Activated CD8-positive, alpha-beta T cell treated with anti-CD3 and anti-CD28 coated beads, Interleukin-2, amount 10 ng/mL, durations not matched to agents 7 days and 5 days (primary cell): Measurements from ENCODE around the gene TSPAN12. TPM values are rescaled to one million over a fixed set of nuclear protein-coding genes. Genes with fewer than 3 reads are reported as not detected.
"Not testable (repeated sequence)": the region's sequence is repeated elsewhere in the genome, so short reads cannot be mapped to it uniquely, and the experiment has no call there.

Experiments used
- ATAC-seq: fragments of 150-1000 bp; cut with Tn5 transposase; one replicate; pipeline ENCODE4 v1.10.0; 2021; ENCODE audit warnings: moderate library complexity
- CTCF ChIA-PET: fragments of 350-600 bp; sonication (Branson Sonifier 250); formaldehyde crosslinking; loops from one replicate; lab custom pipeline; 2021; ENCODE audit warnings: antibody characterized with exemption; lab: Charles Lee
- POLR2A ChIA-PET: fragments of 350-600 bp; sonication (Branson Sonifier 250); formaldehyde crosslinking; loops from one replicate; lab custom pipeline; 2021; ENCODE audit warnings: antibody characterized with exemption; lab: Charles Lee
- DNase-seq: peaks from one replicate; pipeline ENCODE4 v3.0.0-alpha.2; 2020
- H3K27ac Mint-ChIP-seq: one replicate; pipeline ENCODE4 v1.8.0; 2021; ENCODE audit warnings: mild to moderate bottlenecking, mixed read lengths
- H3K27me3 Mint-ChIP-seq: one replicate; pipeline ENCODE4 v1.8.0; 2021; ENCODE audit warnings: low read depth, mixed read lengths
- H3K36me3 Mint-ChIP-seq: one replicate; pipeline ENCODE4 v1.8.0; 2021; ENCODE audit warnings: low read depth, mixed read lengths
- H3K4me1 Mint-ChIP-seq: one replicate; pipeline ENCODE4 v1.8.0; 2021; ENCODE audit warnings: low read depth, mixed read lengths
- H3K4me3 Mint-ChIP-seq: one replicate; pipeline ENCODE4 v1.8.0; 2021; ENCODE audit warnings: mild to moderate bottlenecking, mixed read lengths
- H3K9me3 Mint-ChIP-seq: one replicate; pipeline ENCODE4 v1.8.0; 2022; ENCODE audit warnings: mixed read lengths; ENCODE audit not compliant: insufficient read depth
- total RNA-seq, 2 experiments: library from RNA; stranded (reverse); gene quantifications; one replicate each; pipeline ENCODE4 v1.2.3, GENCODE V29; 2021

TSPAN12 gene, protein sequence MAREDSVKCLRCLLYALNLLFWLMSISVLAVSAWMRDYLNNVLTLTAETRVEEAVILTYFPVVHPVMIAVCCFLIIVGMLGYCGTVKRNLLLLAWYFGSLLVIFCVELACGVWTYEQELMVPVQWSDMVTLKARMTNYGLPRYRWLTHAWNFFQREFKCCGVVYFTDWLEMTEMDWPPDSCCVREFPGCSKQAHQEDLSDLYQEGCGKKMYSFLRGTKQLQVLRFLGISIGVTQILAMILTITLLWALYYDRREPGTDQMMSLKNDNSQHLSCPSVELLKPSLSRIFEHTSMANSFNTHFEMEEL
- total RNA-seq = not detected

DNA sequence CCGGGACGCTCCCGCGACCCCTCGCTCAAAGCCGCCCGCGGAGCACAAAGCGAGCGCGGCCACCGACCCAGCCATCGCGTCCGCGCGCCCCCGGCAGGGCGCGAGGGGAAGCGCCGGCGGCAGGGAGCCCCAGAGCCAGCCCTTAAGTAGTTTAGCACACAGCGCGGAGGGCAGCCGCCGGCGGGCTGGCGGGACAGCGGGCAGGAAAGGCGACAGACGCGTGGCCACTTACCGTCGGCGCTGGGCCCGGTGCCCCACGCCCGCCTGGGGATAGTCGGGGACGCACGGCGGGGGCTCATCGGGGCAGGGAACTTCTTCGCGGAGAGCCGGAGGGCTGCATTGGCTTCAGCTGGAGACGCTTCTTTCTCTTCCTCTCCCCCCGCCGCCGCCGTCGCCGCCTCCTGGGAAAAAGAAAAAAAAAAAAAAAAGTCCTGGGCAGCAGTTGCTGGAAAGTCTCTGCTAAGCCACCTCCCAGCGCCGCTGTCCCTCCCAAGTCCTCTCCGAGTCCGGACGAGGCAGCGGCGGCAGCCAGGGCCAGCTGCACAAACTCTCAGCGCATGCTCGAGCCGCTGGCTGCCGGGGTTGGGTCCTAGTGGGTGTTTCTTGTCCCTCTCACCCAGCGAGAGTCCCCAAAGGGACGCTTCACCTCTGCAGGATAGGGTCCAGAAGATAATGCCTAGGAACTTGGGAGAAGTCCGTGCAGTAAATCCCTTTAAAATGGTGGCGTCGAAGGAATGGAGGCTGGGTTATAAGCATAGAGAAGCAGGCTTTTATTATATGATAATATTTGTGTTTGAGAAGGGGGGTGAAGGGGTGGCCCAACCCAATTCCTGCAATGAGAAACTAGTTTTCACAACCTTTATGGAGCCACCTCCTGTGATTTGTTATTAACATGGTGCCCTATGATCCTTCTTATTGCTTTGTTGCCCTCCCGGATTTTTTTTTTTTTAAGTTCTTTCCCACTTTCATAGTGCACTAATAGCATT, at the start of gene TSPAN12:
TSS of gene TSPAN12 (minus strand) at position 557 of the 986 bp plus-strand sequence. CDS start 1,381 bp downstream, outside the sequence.
- ChIA-PET POLR2A (no interaction called here), CTCF (interaction anchor here (0.7 to 0.8 kb wide), 2 partner anchors 52 to 56 kb away, joined by 3 read pairs; no protein-coding TSS in a partner anchor)
- no peaks in the 10 kb centered on the region for H3K36me3 Mint-ChIP-seq
- H3K9me3 Mint-ChIP-seq = no peaks in the 10 kb centered on the region
- peak within 1 kb of the TSS; percentile 68 for H3K4me3 Mint-ChIP-seq
- peaks cover 48% of the 10 kb centered on the region for H3K27me3 Mint-ChIP-seq
- ATAC-seq (peak; percentile 95), DNase-seq (peak; percentile 50)
- no peak within 1 kb of the TSS for H3K27ac Mint-ChIP-seq
- H3K4me1 Mint-ChIP-seq = peaks cover 9% of the 10 kb centered on the region

DNA sequence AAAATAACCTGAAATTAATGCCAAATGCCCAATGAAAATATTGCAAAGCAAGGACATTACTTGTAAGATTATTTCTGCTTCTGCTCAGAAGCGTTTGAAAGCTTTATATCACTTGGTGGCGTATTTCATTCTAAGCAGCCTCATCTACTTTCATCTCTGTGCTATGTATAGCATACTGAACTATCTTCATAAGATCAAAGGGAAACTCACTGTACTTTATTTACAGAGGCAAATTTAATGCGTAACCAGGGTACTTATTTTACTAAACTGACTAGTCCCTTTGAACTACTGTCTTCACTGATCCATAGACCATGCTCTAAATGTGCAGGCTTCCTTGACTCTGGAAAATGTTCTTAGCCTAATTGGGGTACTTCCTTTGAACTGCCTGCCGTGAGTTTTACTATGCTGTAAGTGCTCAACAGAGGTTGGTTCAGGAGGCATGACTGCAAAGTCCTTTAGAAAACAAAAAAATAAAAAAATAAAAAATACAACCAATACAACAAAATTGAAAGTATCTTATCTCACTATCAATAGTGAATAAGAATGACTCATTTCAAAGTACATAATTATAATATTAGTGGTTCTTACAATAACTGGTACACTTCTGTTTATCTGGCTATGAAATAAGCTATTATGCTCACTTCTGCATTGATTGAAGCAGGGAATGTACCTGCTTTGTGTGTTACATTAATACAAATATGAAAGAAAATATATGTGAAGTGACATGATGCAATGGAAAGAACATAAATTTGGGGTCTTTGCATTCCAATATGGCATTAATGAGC, 41.0 kb upstream of the TSPAN12 start:
- CTCF ChIA-PET = no interaction called here
- no peak for ATAC-seq
- DNase-seq = no peak
- POLR2A ChIA-PET = no interaction called here
- Mint-ChIP-seq H3K4me3 (no peak overlapping the region), H3K27ac (no peak overlapping the region), H3K27me3 (no peaks in the 10 kb centered on the region), H3K9me3 (peaks cover 4% of the 10 kb centered on the region), H3K4me1 (no peaks in the 10 kb centered on the region), H3K36me3 (no peaks in the 10 kb centered on the region)

DNA sequence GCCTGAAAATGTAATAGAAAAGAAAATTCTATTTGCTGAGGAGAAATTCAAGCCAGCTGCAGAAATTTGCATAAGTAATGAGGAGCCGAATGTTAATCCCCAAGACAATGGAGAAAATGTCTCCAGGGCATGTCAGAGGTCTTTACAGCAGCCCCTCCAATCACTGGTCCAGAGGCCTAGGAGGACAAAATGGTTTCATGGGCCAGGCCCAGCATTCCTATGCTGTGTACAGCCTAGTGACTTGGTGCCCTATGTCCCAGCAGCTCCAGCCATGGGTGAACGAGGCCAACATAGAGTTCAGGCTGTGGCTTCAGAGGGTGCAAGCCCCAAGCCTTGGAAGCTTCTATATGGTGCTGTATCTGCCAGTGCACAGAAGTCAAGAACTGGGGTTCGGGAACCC, 37.3 kb upstream of the TSPAN12 start:
- CTCF ChIA-PET, H3K27me3 Mint-ChIP-seq, H3K4me1 Mint-ChIP-seq, H3K9me3 Mint-ChIP-seq, POLR2A ChIA-PET, H3K27ac Mint-ChIP-seq, ATAC-seq, DNase-seq, H3K4me3 Mint-ChIP-seq, H3K36me3 Mint-ChIP-seq: not testable (repeated sequence)

DNA sequence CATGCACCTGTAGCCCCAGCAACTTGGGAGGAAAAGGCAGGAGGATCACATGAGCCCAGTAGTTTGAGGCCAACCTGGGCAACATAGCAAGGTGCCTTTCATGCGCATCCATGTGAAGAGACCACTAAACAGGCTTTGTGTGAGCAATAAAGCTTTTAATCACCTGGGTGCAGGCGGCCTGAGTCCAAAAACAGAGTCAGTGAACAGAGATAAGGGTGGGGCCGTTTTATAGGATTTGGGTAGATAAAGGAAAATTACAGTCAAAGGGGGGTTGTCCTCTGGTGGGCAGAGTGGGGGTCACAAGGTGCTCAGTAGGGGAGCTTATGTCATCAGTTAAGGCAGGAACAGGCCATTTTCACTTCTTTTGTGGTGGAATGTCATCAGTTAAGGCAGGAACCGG, 27.7 kb upstream of the TSPAN12 start:
- DNase-seq, H3K4me1 Mint-ChIP-seq, H3K36me3 Mint-ChIP-seq, H3K4me3 Mint-ChIP-seq, H3K27me3 Mint-ChIP-seq, POLR2A ChIA-PET, CTCF ChIA-PET, H3K27ac Mint-ChIP-seq, H3K9me3 Mint-ChIP-seq, ATAC-seq: not testable (repeated sequence)

DNA sequence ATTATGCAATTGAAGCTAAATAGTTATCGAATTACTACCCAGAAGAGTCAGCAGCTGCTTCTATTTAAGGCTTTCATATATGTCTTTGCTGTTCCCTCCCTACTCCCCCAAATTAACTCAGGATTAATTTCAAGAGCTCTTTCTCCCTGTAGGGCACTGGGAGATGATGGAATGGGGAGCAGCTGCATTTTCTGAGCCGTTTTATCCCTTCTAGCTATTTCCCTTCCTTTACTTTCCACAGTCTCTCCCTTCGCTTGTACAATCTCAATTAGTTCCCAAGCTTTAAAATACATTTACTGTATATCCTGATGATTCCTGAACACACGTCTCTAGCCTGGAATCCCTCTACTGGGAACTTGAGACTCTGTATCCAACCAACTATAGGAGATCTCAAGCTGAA, 19.8 kb upstream of the TSPAN12 start:
- ATAC-seq (no peak), DNase-seq (no peak)
- ChIA-PET POLR2A (no interaction called here), CTCF (interaction anchor here (0.7 kb wide), 1 partner anchor 23 kb away, joined by 3 read pairs; no protein-coding TSS in a partner anchor)
- Mint-ChIP-seq H3K27ac (no peak overlapping the region), H3K36me3 (no peaks in the 10 kb centered on the region), H3K4me3 (no peak overlapping the region), H3K27me3 (peaks cover 12% of the 10 kb centered on the region), H3K4me1 (no peaks in the 10 kb centered on the region), H3K9me3 (no peaks in the 10 kb centered on the region)

DNA sequence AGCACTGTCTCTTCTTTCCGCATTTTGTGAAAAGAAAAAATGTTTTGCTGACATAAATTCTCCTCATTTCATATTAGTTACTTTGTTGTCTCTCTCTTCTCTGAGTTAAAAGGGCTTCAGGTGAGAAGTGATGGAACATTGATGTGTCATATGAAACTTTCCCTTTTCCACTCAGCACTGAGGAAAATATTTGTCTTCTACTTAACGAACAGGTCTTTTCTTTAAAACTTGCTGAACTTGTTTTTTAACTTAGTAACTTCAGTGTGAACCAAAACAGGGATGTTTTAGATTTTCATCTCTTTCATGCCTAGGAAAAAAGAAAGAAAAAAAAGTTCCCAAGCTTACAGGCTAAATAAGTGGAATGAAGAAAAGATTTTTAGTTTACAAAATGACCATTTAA, 19.0 kb upstream of the TSPAN12 start:
- no peak for ATAC-seq
- CTCF ChIA-PET = interaction anchor here (0.7 kb wide), 1 partner anchor 22 kb away, joined by 3 read pairs; no protein-coding TSS in a partner anchor
- Mint-ChIP-seq H3K9me3 (no peaks in the 10 kb centered on the region), H3K4me1 (no peaks in the 10 kb centered on the region), H3K27me3 (peaks cover 12% of the 10 kb centered on the region), H3K4me3 (no peak overlapping the region), H3K36me3 (no peaks in the 10 kb centered on the region), H3K27ac (no peak overlapping the region)
- POLR2A ChIA-PET = no interaction called here
- DNase-seq = no peak

DNA sequence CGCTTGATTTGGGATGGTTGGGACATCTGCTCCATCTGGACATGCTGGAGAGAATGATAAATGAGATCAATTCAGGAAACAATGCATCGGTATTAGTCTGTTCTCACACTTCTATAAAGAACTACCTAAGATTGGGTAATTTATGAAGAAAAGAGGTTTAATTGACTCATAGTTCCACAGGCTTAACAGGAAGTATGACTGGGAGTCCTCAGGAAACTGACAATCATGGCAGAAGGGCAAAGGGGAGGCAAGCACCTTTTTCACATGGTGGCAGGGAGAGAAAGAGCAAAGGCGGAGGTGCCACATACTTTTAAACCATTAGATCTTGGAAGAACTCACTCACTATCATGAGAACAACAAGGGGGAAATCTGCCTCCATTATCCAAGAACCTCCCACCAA, 16.8 kb upstream of the TSPAN12 start:
- H3K36me3 Mint-ChIP-seq = no peaks in the 10 kb centered on the region
- H3K9me3 Mint-ChIP-seq = no peaks in the 10 kb centered on the region
- H3K27me3 Mint-ChIP-seq = peaks cover 22% of the 10 kb centered on the region
- ChIA-PET CTCF (no interaction called here), POLR2A (no interaction called here)
- no peak for ATAC-seq
- H3K27ac Mint-ChIP-seq = no peak overlapping the region
- no peaks in the 10 kb centered on the region for H3K4me1 Mint-ChIP-seq
- DNase-seq = no peak
- H3K4me3 Mint-ChIP-seq = no peak overlapping the region

DNA sequence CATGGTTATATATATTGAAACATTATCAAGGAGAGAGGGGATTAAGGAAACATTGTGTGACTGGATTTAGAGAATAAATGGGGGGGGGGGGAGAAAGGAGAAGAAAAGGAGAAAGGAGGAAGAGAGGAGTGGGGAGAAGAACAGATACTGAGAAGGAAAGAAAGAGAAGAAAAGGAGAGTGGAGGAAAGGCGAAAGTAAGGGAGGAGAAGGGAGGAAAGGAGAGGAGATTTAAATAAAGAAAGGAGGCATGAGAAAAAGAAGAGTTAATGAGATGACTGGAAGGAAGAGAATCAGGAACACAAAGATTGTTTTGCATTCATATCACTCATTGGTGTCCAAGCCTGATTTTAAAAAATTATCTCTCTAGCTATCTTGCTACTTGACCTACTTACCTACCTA, 16.1 kb upstream of the TSPAN12 start:
- Mint-ChIP-seq H3K36me3 (no peaks in the 10 kb centered on the region), H3K4me1 (no peaks in the 10 kb centered on the region), H3K9me3 (no peaks in the 10 kb centered on the region), H3K27me3 (peaks cover 21% of the 10 kb centered on the region), H3K27ac (no peak overlapping the region), H3K4me3 (no peak overlapping the region)
- POLR2A ChIA-PET = no interaction called here
- ATAC-seq (no peak), DNase-seq (no peak)
- CTCF ChIA-PET = no interaction called here

DNA sequence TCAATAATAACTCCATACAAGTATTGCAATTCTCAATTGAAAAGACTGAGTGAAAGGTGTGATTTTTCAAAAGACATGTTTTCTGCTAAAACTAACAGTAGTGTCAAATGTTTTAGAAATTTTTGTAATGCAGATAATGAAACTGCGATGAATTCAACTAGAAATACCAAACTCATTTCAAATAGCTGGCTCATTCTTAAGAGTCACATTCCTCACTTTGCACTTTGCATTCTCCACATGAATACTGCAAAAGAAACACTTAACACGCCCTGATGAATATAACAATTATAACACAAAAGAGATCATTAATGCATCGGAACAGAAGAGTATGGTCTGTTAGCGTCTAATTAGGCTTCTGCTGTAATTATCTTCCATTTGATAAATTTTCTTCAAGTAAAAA, 15.5 kb upstream of the TSPAN12 start:
- no peak for ATAC-seq
- ChIA-PET CTCF (no interaction called here), POLR2A (no interaction called here)
- H3K9me3 Mint-ChIP-seq = no peaks in the 10 kb centered on the region
- no peak for DNase-seq
- H3K4me1 Mint-ChIP-seq = no peaks in the 10 kb centered on the region
- no peak overlapping the region for H3K4me3 Mint-ChIP-seq
- H3K36me3 Mint-ChIP-seq = no peaks in the 10 kb centered on the region
- no peak overlapping the region for H3K27ac Mint-ChIP-seq
- peaks cover 19% of the 10 kb centered on the region for H3K27me3 Mint-ChIP-seq

DNA sequence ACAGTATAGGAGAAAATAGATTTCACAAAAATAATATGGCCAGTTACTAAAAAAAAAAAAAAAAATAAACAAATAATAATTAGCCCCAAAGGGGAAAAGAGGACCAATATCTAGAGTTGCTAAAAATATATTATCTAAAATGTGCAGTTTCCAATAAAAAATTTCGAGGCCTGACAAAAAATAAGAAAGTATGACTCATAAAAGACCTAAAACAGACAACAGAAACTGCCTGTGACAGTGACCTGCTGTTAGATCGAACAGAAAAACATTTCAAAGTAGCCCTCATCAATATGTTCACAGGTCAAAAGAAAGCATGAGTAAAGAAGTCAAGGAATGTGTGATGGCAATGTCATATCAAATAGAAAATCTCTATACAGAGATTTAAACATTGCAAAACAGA, 11.8 kb upstream of the TSPAN12 start:
- Mint-ChIP-seq H3K27me3 (peaks cover 16% of the 10 kb centered on the region), H3K9me3 (no peaks in the 10 kb centered on the region), H3K27ac (no peak overlapping the region), H3K36me3 (no peaks in the 10 kb centered on the region), H3K4me1 (no peaks in the 10 kb centered on the region), H3K4me3 (no peak overlapping the region)
- CTCF ChIA-PET = no interaction called here
- POLR2A ChIA-PET = no interaction called here
- ATAC-seq (no peak), DNase-seq (no peak)

DNA sequence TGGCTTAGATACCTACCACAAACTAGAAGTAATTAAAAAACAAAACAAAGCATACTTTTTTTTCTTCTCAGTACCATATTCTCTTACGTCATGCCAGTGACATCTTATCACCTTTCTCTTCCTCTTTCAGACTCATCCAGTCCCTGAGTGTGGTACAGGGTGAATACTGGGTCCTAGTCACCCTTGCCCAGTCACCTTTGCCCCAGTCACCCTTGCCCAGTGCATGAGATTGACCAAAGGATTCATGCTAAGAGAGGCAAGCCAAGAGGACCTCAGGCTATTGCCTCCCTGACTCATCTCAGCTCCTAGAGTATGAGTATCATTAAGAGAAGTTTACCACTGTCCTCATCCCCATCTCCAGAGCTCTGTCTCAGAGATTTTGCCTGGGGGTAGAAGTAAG, 10.0 kb upstream of the TSPAN12 start:
- H3K36me3 Mint-ChIP-seq = no peaks in the 10 kb centered on the region
- H3K27ac Mint-ChIP-seq = no peak overlapping the region
- H3K27me3 Mint-ChIP-seq = peaks cover 21% of the 10 kb centered on the region
- ATAC-seq (no peak), DNase-seq (no peak)
- ChIA-PET POLR2A (no interaction called here), CTCF (interaction anchor here (1.2 kb wide), 1 partner anchor 21 kb away, joined by 3 read pairs; no protein-coding TSS in a partner anchor)
- no peak overlapping the region for H3K4me3 Mint-ChIP-seq
- H3K9me3 Mint-ChIP-seq = no peaks in the 10 kb centered on the region
- H3K4me1 Mint-ChIP-seq = no peaks in the 10 kb centered on the region
